Stimulated activated CD4-positive, alpha-beta T cell treated with anti-CD3 and anti-CD28 coated beads, TNF-alpha, amount 100 ng/mL, for 1 hour (primary cell): ENCODE results near the gene ASB13.

Experiments used
- DNase-seq, 3 donors: peaks; one replicate each; pipeline ENCODE4 v3.0.0-alpha.2; 2020; ENCODE audit warnings: low read depth in 3 of 3, low spot score in 1 of 3

Gene ASB13

GRCh38 chr10:5591336-5591824 lies 75.0 kb downstream of the ASB13 start:
- no peak for DNase-seq

- DNase-seq, result no peak
Observed at GRCh38 chr10:5590816-5591215, 75.6 kb downstream of the ASB13 start.

DNA sequence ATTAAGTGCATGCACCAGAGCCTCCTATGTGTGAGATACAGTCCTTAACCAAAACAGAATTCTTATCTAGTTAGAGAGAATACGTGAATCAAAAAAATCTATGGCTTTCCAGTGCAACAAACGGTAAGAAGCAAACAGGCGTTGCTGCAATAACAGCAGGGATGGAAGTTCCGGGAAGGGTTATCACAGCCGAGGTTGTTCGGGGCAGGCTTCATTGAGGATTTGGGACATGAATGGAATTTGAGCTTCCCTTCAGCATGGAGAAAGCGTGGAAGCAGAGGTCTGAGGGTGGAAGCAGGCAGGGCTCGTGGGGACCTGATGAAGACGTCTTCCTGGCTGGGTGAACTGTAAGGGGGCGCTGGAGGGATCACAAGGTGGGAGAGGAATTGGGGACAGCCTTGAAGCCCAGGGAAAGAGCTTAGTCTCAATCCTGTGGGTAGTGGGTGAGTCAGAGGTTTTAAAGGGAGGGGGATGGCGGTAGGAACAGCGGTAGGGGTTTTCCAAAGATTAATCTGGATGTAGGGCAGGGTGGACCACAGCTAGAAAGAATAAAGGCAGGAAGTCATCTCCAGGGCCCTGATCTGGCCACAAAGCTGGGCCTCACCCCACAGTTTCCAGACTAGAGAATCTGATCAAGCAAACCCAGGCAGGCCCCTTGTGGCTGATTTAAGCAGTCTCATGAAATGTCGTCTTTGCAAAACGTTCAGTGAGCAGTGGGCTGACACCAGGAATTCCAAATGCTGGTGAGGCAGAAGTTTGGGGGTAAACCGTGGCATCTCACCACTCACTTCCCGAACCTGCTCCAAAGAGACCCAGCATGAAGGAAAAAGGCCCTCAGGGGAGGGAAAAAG lies 76.5 kb downstream of the ASB13 start:
- DNase-seq, result no peak

DNA sequence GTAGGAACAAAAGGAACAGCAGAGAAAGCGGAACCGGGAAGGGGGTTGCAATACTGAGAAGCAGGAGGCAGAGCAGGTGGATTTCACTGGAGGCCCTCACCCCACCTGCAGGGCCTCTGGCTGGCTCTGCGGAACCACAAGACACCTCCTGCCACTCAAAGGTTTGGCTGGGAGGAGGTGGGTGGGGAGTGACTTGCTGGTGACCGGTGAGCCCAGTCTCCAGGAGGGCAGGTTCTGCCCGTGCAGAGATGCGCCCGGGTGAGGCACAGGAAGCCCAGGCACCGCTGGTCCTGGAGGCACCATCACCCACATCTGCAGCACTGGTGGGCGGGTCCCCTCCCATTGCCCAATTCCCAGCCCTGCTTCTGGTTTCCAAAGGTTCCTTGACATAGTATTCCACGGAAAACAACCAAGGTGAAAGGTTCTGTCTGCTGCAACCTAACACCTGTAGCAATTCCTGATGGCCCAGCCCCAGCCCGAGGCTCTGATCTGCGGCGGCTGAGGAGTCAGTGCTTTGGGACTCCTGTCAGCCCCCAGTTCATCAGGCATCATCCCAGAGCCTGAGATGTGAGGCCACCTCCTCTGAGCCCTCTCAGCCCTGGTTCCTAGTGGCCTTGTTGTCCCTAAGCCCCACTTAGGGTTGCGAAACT lies 77.3 kb downstream of the ASB13 start:
- DNase-seq, result no peak
